Endodermal cell (in vitro differentiated cells): ENCODE results near the gene CD68. TPM values are rescaled to one million over a fixed set of nuclear protein-coding genes. Genes with fewer than 3 reads are reported as not detected.

Experiments
- DNase-seq: peaks from one replicate; pipeline ENCODE4 v3.0.0-alpha.2; 2017
- H3K27ac ChIP-seq: 2 replicates; pipeline ENCODE4 v1.5.1; 2013; ENCODE audit warnings: mild to moderate bottlenecking, low read depth, low read length, moderate library complexity
- H3K27me3 ChIP-seq: 2 replicates; pipeline ENCODE4 v1.6.1; 2013; ENCODE audit warnings: mild to moderate bottlenecking, low read length, moderate library complexity; ENCODE audit not compliant: insufficient read depth, control insufficient read depth, poor library complexity, severe bottlenecking
- H3K36me3 ChIP-seq: 2 replicates; pipeline ENCODE4 v1.7.0; 2013; ENCODE audit warnings: mild to moderate bottlenecking, low read length, moderate library complexity; ENCODE audit not compliant: control insufficient read depth, insufficient read depth
- H3K4me1 ChIP-seq: one replicate; pipeline ENCODE4 v1.7.0; 2013; ENCODE audit warnings: low read length; ENCODE audit not compliant: control insufficient read depth, insufficient read depth
- H3K4me3 ChIP-seq: 2 replicates; pipeline ENCODE4 v1.5.1; 2013; ENCODE audit warnings: mild to moderate bottlenecking, low read length, moderate library complexity
- H3K9ac ChIP-seq: 2 replicates; pipeline ENCODE4 v1.6.1; 2013; ENCODE audit warnings: mild to moderate bottlenecking, low read length, moderate library complexity; ENCODE audit not compliant: poor library complexity, severe bottlenecking; ENCODE audit errors: extremely low read depth
- H3K9me3 ChIP-seq: 2 replicates; pipeline ENCODE4 v1.6.1; 2013; ENCODE audit warnings: mild to moderate bottlenecking, low read length, moderate library complexity; ENCODE audit not compliant: control insufficient read depth
- H3K27ac Mint-ChIP-seq: 2 replicates; pipeline ENCODE4 v1.8.0; 2020; ENCODE audit warnings: mixed read lengths
- H3K27me3 Mint-ChIP-seq: 2 replicates; pipeline ENCODE4 v1.8.0; 2021; ENCODE audit warnings: mild to moderate bottlenecking, mixed read lengths; ENCODE audit not compliant: insufficient read depth
- H3K36me3 Mint-ChIP-seq: 2 replicates; pipeline ENCODE4 v1.8.0; 2020; ENCODE audit warnings: low read depth, mixed read lengths
- H3K4me1 Mint-ChIP-seq: 2 replicates; pipeline ENCODE4 v1.8.0; 2020; ENCODE audit warnings: mixed read lengths
- H3K4me3 Mint-ChIP-seq: 2 replicates; pipeline ENCODE4 v1.8.0; 2020; ENCODE audit warnings: mild to moderate bottlenecking, moderate library complexity, mixed read lengths
- H3K9me3 Mint-ChIP-seq: 2 replicates; pipeline ENCODE4 v1.8.0; 2020; ENCODE audit warnings: mild to moderate bottlenecking, mixed read lengths
- WGBS, 2 experiments: methylation state at CpG; one replicate each; pipeline versions ENCODE4 v1.1.5 to v1.1.7; 2013; ENCODE audit warnings: missing lambda C conversion rate in 2 of 2, mixed read lengths in 1 of 2; ENCODE audit not compliant: insufficient coverage in 1 of 2, insufficient read length in 1 of 2; 5-methylcytosine and 5-hydroxymethylcytosine counted together
- total RNA-seq, 2 donors: library from RNA; stranded (reverse); fragmentation: NEBNext Ultra II Directional in 1 of 2; extraction: Animal tissue kit (Norgen Biotek cat#: 25700) in 1 of 2; gene quantifications; 2 replicates in 1 of 2; 3 replicates in 1 of 2; pipeline ENCODE4 v1.2.1, GENCODE V29; 2021
- TF ChIP-seq, protein P1 (sequence below): fragments of 200-600 bp; sonication (generic); conservative IDR thresholded peaks from 2 replicates; pipeline ENCODE4 v1.5.0; 2021; ENCODE audit warnings: antibody characterized with exemption, mild to moderate bottlenecking

The CD68 gene
- total RNA-seq, 2 donors from 2014 or later = 0.44 TPM; not detected in 1

DNA sequence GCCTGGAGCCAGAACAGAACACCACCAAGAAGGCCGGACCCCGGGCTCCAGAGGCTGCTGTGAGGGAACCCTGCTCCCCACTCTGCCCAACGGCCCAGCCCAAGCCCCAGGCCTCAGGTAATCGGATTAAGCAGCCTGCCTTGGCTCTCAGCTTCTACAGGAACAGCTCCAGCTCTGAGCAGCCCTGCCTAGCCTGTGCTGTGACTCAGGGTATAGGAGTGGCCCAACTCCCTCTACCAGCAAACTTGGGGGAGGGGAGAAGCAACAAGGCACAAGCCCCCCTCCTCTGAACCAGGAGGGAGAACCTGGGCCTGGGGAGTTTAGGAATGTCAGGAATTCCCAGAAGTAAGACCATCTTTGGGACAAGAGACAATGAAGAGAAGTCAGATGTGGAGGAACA, 11.3 kb downstream of the CD68 start:
- peaks cover 19% of the 10 kb centered on the region for H3K4me1 Mint-ChIP-seq
- Histone ChIP-seq H3K9me3 (no peaks in the 10 kb centered on the region), H3K4me1 (peaks cover 12% of the 10 kb centered on the region), H3K9ac (peak overlapping the region; percentile 44), H3K36me3 (peaks cover 83% of the 10 kb centered on the region), H3K4me3 (no peak overlapping the region), H3K27me3 (no peaks in the 10 kb centered on the region), H3K27ac (peak overlapping the region; percentile 70)
- peak; percentile 93 for DNase-seq
- TF ChIP-seq, protein P1, sequence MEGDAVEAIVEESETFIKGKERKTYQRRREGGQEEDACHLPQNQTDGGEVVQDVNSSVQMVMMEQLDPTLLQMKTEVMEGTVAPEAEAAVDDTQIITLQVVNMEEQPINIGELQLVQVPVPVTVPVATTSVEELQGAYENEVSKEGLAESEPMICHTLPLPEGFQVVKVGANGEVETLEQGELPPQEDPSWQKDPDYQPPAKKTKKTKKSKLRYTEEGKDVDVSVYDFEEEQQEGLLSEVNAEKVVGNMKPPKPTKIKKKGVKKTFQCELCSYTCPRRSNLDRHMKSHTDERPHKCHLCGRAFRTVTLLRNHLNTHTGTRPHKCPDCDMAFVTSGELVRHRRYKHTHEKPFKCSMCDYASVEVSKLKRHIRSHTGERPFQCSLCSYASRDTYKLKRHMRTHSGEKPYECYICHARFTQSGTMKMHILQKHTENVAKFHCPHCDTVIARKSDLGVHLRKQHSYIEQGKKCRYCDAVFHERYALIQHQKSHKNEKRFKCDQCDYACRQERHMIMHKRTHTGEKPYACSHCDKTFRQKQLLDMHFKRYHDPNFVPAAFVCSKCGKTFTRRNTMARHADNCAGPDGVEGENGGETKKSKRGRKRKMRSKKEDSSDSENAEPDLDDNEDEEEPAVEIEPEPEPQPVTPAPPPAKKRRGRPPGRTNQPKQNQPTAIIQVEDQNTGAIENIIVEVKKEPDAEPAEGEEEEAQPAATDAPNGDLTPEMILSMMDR = no peak
- WGBS, 2 experiments = 63 to 68% methylated on average over 4 of the region's 4 CpGs
- peaks cover 54% of the 10 kb centered on the region for H3K36me3 Mint-ChIP-seq
- no peaks in the 10 kb centered on the region for H3K9me3 Mint-ChIP-seq
- no peak overlapping the region for H3K4me3 Mint-ChIP-seq
- peak overlapping the region; percentile 90 for H3K27ac Mint-ChIP-seq
- H3K27me3 Mint-ChIP-seq = no peaks in the 10 kb centered on the region

DNA sequence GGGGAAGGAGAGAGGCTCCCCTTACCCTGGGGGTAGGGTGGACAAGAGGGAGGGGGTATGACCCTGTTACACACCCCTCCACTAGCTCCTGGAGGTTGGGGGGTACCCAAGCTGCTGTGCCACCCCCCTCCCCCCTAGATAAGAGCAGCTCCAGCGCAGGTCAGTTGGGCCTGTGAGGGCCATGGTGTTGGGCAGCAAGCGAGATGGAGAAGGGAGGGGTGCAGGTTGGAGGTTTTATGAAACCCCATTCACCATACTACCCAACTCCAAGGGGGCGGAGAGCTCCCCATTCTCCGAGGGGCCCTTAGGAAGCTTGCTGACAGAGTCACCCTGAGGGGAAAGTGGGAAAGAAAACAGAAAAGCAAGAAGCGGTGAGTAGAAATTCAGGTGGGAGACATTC, 12.2 kb downstream of the CD68 start:
- no peaks in the 10 kb centered on the region for H3K27me3 Mint-ChIP-seq
- TF ChIP-seq, protein P1 = no peak
- Histone ChIP-seq H3K9me3 (no peaks in the 10 kb centered on the region), H3K27ac (no peak overlapping the region), H3K27me3 (no peaks in the 10 kb centered on the region), H3K36me3 (peaks cover 86% of the 10 kb centered on the region), H3K4me1 (peaks cover 12% of the 10 kb centered on the region), H3K4me3 (no peak overlapping the region), H3K9ac (peak overlapping the region; percentile 44)
- WGBS, 2 experiments = 96 to 100% methylated on average over 1 to 3 of the region's 5 CpGs
- peaks cover 17% of the 10 kb centered on the region for H3K4me1 Mint-ChIP-seq
- no peak overlapping the region for H3K4me3 Mint-ChIP-seq
- H3K36me3 Mint-ChIP-seq = peaks cover 61% of the 10 kb centered on the region
- H3K27ac Mint-ChIP-seq = peak overlapping the region; percentile 90
- H3K9me3 Mint-ChIP-seq = no peaks in the 10 kb centered on the region
- DNase-seq = no peak

DNA sequence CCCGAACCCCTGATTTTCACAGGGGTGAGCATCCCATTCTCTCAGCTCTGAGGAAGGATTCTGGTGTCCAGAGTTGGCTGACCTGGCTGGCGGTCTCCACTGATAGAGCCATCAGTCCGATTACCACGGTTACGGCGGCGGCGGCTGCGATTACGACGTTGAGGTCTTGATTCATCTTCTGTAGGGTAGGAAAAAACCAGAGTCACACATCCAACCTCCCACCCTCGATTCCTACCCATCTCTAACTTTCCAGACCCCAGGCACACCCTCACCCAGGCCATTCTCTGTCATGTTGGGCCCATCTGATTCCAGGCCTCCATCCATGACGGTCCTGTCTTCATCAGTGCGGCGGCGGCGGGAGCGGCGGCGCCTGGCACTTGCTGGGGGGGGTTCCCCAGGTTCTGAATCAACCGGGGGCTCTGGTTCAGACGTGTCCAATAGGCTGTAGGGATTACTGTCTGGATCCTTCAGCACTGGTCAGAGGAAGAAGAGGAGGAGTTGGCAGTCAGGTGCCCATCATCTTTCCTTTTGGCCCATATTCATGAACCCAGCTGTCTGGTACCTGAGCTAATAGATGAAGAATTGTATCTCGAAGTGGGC, 13.1 kb downstream of the CD68 start:
- Histone ChIP-seq H3K9ac (no peak overlapping the region), H3K27ac (no peak overlapping the region), H3K4me1 (peaks cover 16% of the 10 kb centered on the region), H3K9me3 (no peaks in the 10 kb centered on the region), H3K27me3 (no peaks in the 10 kb centered on the region), H3K36me3 (peaks cover 87% of the 10 kb centered on the region), H3K4me3 (no peak overlapping the region)
- peaks cover 66% of the 10 kb centered on the region for H3K36me3 Mint-ChIP-seq
- peaks cover 17% of the 10 kb centered on the region for H3K4me1 Mint-ChIP-seq
- no peak overlapping the region for H3K4me3 Mint-ChIP-seq
- TF ChIP-seq, protein P1 = no peak
- no peaks in the 10 kb centered on the region for H3K9me3 Mint-ChIP-seq
- H3K27ac Mint-ChIP-seq = no peak overlapping the region
- no peaks in the 10 kb centered on the region for H3K27me3 Mint-ChIP-seq
- no peak for DNase-seq
- 93 to 98% methylated on average over 16 to 23 of the region's 23 CpGs for WGBS, 2 experiments
